ENCODE measurements around the gene ZNF445. TPM values are rescaled to one million over a fixed set of nuclear protein-coding genes. Genes with fewer than 3 reads are reported as not detected.

The ZNF445 gene
- total RNA-seq, 2 experiments from 2014 or later = 13.2 to 16.3 TPM

- intact Hi-C loops (cut with DNase I, micrococcal nuclease) = no loop called here
- H3K36me3 Mint-ChIP-seq (ENCODE audit: low read depth) = peaks cover 52% of the 10 kb centered on the region
- POLR2A ChIA-PET = no interaction called here
- no peaks in the 10 kb centered on the region for H3K27me3 Mint-ChIP-seq
- CTCF ChIA-PET = no interaction called here
- H3K4me3 Mint-ChIP-seq = no peak overlapping the region
- ATAC-seq (no peak), DNase-seq (no peak)
- H3K27ac Mint-ChIP-seq = no peak overlapping the region
- peaks cover 8% of the 10 kb centered on the region for H3K9me3 Mint-ChIP-seq (ENCODE audit: low read depth)
- no peaks in the 10 kb centered on the region for H3K4me1 Mint-ChIP-seq
These were observed 22.2 kb downstream of the ZNF445 start for GRCh38 chr3:44455318-44455717.

GRCh38 chr3:44454258-44454657 is 23.2 kb downstream of the ZNF445 start:
- Mint-ChIP-seq H3K4me3 (no peak overlapping the region), H3K36me3 (ENCODE audit: low read depth) (peaks cover 52% of the 10 kb centered on the region), H3K27me3 (no peaks in the 10 kb centered on the region), H3K9me3 (ENCODE audit: low read depth) (peaks cover under 1% of the 10 kb centered on the region), H3K4me1 (no peaks in the 10 kb centered on the region), H3K27ac (no peak overlapping the region)
- no peak for ATAC-seq
- CTCF ChIA-PET = no interaction called here
- intact Hi-C loops (cut with DNase I, micrococcal nuclease) = no loop called here
- POLR2A ChIA-PET = interaction anchor here (0.6 kb wide), 1 partner anchor 15 kb away, joined by 3 read pairs; no protein-coding TSS in a partner anchor
- DNase-seq = no peak

GRCh38 chr3:44451441-44451840 is 26.0 kb downstream of the ZNF445 start:
- ChIA-PET CTCF (interaction anchor here (1.3 kb wide), 1 partner anchor 12 kb away, joined by 3 read pairs; no protein-coding TSS in a partner anchor), POLR2A (no interaction called here)
- Mint-ChIP-seq H3K4me1 (no peaks in the 10 kb centered on the region), H3K9me3 (ENCODE audit: low read depth) (peaks cover 22% of the 10 kb centered on the region), H3K27me3 (no peaks in the 10 kb centered on the region), H3K36me3 (ENCODE audit: low read depth) (peaks cover 64% of the 10 kb centered on the region), H3K27ac (no peak overlapping the region), H3K4me3 (no peak overlapping the region)
- no peak for DNase-seq
- intact Hi-C loops (cut with DNase I, micrococcal nuclease) = no loop called here
- ATAC-seq = no peak

GRCh38 chr3:44446929-44447328 is 30.5 kb downstream of the ZNF445 start:
- intact Hi-C loops (cut with DNase I, micrococcal nuclease) = no loop called here
- ChIA-PET POLR2A (no interaction called here), CTCF (no interaction called here)
- no peak for DNase-seq
- Mint-ChIP-seq H3K4me3 (no peak overlapping the region), H3K36me3 (ENCODE audit: low read depth) (peaks cover 80% of the 10 kb centered on the region), H3K9me3 (ENCODE audit: low read depth) (peaks cover 22% of the 10 kb centered on the region), H3K4me1 (peaks cover 15% of the 10 kb centered on the region), H3K27ac (no peak overlapping the region), H3K27me3 (no peaks in the 10 kb centered on the region)
- ATAC-seq = no peak

GRCh38 chr3:44445786-44446185 is 31.7 kb downstream of the ZNF445 start:
- Mint-ChIP-seq H3K9me3 (ENCODE audit: low read depth) (peaks cover 22% of the 10 kb centered on the region), H3K27me3 (no peaks in the 10 kb centered on the region), H3K36me3 (ENCODE audit: low read depth) (peaks cover 77% of the 10 kb centered on the region), H3K4me3 (no peak overlapping the region), H3K4me1 (peaks cover 24% of the 10 kb centered on the region), H3K27ac (no peak overlapping the region)
- DNase-seq (no peak), ATAC-seq (no peak)
- intact Hi-C loops (cut with DNase I, micrococcal nuclease) = no loop called here
- POLR2A ChIA-PET = no interaction called here
- CTCF ChIA-PET = no interaction called here

- Mint-ChIP-seq H3K36me3 (ENCODE audit: low read depth) (peaks cover 70% of the 10 kb centered on the region), H3K9me3 (ENCODE audit: low read depth) (peaks cover 22% of the 10 kb centered on the region), H3K4me1 (peaks cover 31% of the 10 kb centered on the region), H3K4me3 (no peak overlapping the region), H3K27me3 (no peaks in the 10 kb centered on the region), H3K27ac (no peak overlapping the region)
- intact Hi-C loops (cut with DNase I, micrococcal nuclease) = no loop called here
- no peak for DNase-seq
- ChIA-PET POLR2A (no interaction called here), CTCF (no interaction called here)
- no peak for ATAC-seq
These were observed 32.4 kb downstream of the ZNF445 start for GRCh38 chr3:44444896-44445691.

- CTCF ChIA-PET = no interaction called here
- no peak for DNase-seq
- Mint-ChIP-seq H3K9me3 (ENCODE audit: low read depth) (peaks cover 22% of the 10 kb centered on the region), H3K27me3 (no peaks in the 10 kb centered on the region), H3K4me3 (no peak overlapping the region), H3K27ac (peak overlapping the region; percentile 33), H3K4me1 (peaks cover 37% of the 10 kb centered on the region), H3K36me3 (ENCODE audit: low read depth) (peaks cover 66% of the 10 kb centered on the region)
- POLR2A ChIA-PET = no interaction called here
- intact Hi-C loops (cut with DNase I, micrococcal nuclease) = no loop called here
- ATAC-seq = no peak
These were observed 33.0 kb downstream of the ZNF445 start for GRCh38 chr3:44444437-44444836.

GRCh38 chr3:44442596-44443309 is 34.7 kb downstream of the ZNF445 start:
- ChIA-PET POLR2A (no interaction called here), CTCF (no interaction called here)
- intact Hi-C loops (cut with DNase I, micrococcal nuclease) = no loop called here
- Mint-ChIP-seq H3K4me3 (no peak overlapping the region), H3K36me3 (ENCODE audit: low read depth) (peaks cover 53% of the 10 kb centered on the region), H3K27ac (peak overlapping the region; percentile 70), H3K27me3 (no peaks in the 10 kb centered on the region), H3K4me1 (peaks cover 43% of the 10 kb centered on the region), H3K9me3 (ENCODE audit: low read depth) (peaks cover 10% of the 10 kb centered on the region)
- ATAC-seq (no peak), DNase-seq (peak; percentile 50)

GRCh38 chr3:44439499-44440295 is 37.8 kb downstream of the ZNF445 start:
- no peaks in the 10 kb centered on the region for H3K9me3 Mint-ChIP-seq (ENCODE audit: low read depth)
- H3K4me1 Mint-ChIP-seq = peaks cover 43% of the 10 kb centered on the region
- H3K27me3 Mint-ChIP-seq = no peaks in the 10 kb centered on the region
- CTCF ChIA-PET = interaction anchor here (0.7 to 1.4 kb wide), 4 partner anchors 12 to 72 kb away, joined by 3 to 4 read pairs (median 3); no protein-coding TSS in a partner anchor
- DNase-seq (peak; percentile 86), ATAC-seq (peak; percentile 88)
- H3K36me3 Mint-ChIP-seq (ENCODE audit: low read depth) = peaks cover 25% of the 10 kb centered on the region
- peak overlapping the region; percentile 58 for H3K4me3 Mint-ChIP-seq
- H3K27ac Mint-ChIP-seq = peak overlapping the region; percentile 97
- POLR2A ChIA-PET = interaction anchor here (0.5 to 1.2 kb wide), 4 partner anchors 15 to 101 kb away, joined by 3 to 6 read pairs (median 3); partner anchors contain the start of gene TCAIM
- intact Hi-C loops (cut with DNase I, micrococcal nuclease) = loop anchor here (1.0 to 2.0 kb wide), 5 partner anchors 29 to 101 kb away; partner anchors contain the start of genes ZNF445 (in 2 of the 2) and TCAIM (in 1 of the 2)

- POLR2A ChIA-PET = no interaction called here
- intact Hi-C loops (cut with DNase I, micrococcal nuclease) = loop anchor here in 1 of 2 experiments (2.0 kb wide), 1 partner anchor 39 kb away; the partner anchor contains the start of gene ZNF445
These were observed 39.7 kb downstream of the ZNF445 start for GRCh38 chr3:44437800-44438199.

GRCh38 chr3:44436181-44436580 is 41.3 kb downstream of the ZNF445 start:
- Mint-ChIP-seq H3K9me3 (ENCODE audit: low read depth) (no peaks in the 10 kb centered on the region), H3K4me1 (peaks cover 20% of the 10 kb centered on the region), H3K27ac (no peak overlapping the region), H3K36me3 (ENCODE audit: low read depth) (peaks cover 5% of the 10 kb centered on the region), H3K4me3 (no peak overlapping the region), H3K27me3 (no peaks in the 10 kb centered on the region)
- ChIA-PET POLR2A (no interaction called here), CTCF (no interaction called here)
- ATAC-seq (no peak), DNase-seq (no peak)
- intact Hi-C loops (cut with DNase I, micrococcal nuclease) = no loop called here

More at GRCh38 chr3:44437800-44438199, 39.7 kb downstream of the ZNF445 start:
- Mint-ChIP-seq H3K36me3 (ENCODE audit: low read depth) (peaks cover 17% of the 10 kb centered on the region), H3K4me1 (peaks cover 37% of the 10 kb centered on the region), H3K27ac (no peak overlapping the region), H3K4me3 (no peak overlapping the region), H3K27me3 (no peaks in the 10 kb centered on the region), H3K9me3 (ENCODE audit: low read depth) (no peaks in the 10 kb centered on the region)
- no peak for ATAC-seq
- DNase-seq = no peak
- CTCF ChIA-PET = no interaction called here

All from activated CD4-positive, alpha-beta T cell treated with anti-CD3 and anti-CD28 coated beads for 36 hours (primary cell).